ENCODE measurements around the gene DUSP21. TPM values are rescaled to one million over a fixed set of nuclear protein-coding genes. Genes with fewer than 3 reads are reported as not detected.
A peak's percentile ranks its signal among the peaks of the same experiment; 100 is the strongest.

DUSP21 gene
- total RNA-seq: not detected in 3 replicates

DNA sequence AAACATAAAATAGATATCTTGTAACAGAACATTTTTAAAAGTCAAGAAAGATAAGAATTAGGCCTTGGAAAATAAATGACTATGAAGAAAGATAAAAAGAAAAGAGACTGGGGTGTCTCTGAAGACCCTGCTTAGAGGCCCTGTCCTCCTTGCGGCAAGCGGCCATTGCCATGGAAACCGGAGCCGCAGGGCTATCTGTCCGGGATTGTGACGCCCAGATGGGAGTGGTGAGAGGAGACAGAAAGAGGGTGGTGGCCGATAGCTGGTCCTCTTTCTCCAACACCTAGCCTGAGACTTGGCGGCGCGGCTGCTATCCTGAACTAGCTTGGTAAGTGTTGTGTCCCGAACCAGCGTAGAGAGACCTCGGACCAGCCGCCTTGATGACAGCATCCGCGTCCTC, at the start of gene DUSP21:
DUSP21 (plus strand) TSS at position 269 of the 400 bp plus-strand sequence; CDS start at position 381, 112 bp downstream.
- no peak for DNase-seq (ENCODE audit: low spot score in 2 of 2, unreplicated experiment in 2 of 2)
- Mint-ChIP-seq H3K36me3 (no peaks in the 10 kb centered on the region), H3K4me3 (no peak within 1 kb of the TSS), H3K27me3 (ENCODE audit: low read depth) (no peaks in the 10 kb centered on the region), H3K4me1 (no peaks in the 10 kb centered on the region), H3K27ac (peak within 1 kb of the TSS; percentile 2), H3K9me3 (peaks cover 30% of the 10 kb centered on the region)
- TF ChIP-seq, protein P1, sequence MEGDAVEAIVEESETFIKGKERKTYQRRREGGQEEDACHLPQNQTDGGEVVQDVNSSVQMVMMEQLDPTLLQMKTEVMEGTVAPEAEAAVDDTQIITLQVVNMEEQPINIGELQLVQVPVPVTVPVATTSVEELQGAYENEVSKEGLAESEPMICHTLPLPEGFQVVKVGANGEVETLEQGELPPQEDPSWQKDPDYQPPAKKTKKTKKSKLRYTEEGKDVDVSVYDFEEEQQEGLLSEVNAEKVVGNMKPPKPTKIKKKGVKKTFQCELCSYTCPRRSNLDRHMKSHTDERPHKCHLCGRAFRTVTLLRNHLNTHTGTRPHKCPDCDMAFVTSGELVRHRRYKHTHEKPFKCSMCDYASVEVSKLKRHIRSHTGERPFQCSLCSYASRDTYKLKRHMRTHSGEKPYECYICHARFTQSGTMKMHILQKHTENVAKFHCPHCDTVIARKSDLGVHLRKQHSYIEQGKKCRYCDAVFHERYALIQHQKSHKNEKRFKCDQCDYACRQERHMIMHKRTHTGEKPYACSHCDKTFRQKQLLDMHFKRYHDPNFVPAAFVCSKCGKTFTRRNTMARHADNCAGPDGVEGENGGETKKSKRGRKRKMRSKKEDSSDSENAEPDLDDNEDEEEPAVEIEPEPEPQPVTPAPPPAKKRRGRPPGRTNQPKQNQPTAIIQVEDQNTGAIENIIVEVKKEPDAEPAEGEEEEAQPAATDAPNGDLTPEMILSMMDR (IDR thresholded peaks at IDR 0.05; ENCODE audit: unreplicated experiment): no peak

DNA sequence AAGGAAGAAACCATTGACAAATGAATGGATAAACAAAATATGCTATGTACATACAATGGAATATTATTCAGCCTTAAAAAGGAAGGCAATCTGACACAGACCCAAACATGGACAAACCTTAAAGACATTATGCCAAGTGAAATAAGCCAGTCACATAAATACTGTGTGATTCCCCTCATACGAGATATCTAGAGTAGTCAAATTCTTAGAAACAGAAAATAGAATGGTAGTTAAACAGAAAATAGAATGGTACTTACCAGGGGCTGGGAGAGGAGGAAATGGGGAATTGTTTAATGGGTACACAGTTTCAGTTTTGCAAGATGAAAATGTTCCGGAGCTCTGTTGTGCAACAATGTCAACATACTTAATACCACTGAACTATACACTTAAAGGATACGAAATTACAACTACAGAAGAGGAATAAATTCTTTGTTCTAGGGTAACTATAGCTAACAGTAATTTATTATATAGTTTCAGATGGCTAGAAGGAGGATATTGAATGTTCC, 47.8 kb upstream of the DUSP21 start:
- H3K27ac Mint-ChIP-seq: no peak overlapping the region
- H3K27me3 Mint-ChIP-seq (ENCODE audit: low read depth): no peaks in the 10 kb centered on the region
- TF ChIP-seq, protein P1 (IDR thresholded peaks at IDR 0.05; ENCODE audit: unreplicated experiment): no peak
- no peak overlapping the region for H3K4me3 Mint-ChIP-seq
- peaks cover 19% of the 10 kb centered on the region for H3K9me3 Mint-ChIP-seq
- no peaks in the 10 kb centered on the region for H3K4me1 Mint-ChIP-seq
- no peak for DNase-seq (ENCODE audit: low spot score in 2 of 2, unreplicated experiment in 2 of 2)
- H3K36me3 Mint-ChIP-seq: no peaks in the 10 kb centered on the region

DNA sequence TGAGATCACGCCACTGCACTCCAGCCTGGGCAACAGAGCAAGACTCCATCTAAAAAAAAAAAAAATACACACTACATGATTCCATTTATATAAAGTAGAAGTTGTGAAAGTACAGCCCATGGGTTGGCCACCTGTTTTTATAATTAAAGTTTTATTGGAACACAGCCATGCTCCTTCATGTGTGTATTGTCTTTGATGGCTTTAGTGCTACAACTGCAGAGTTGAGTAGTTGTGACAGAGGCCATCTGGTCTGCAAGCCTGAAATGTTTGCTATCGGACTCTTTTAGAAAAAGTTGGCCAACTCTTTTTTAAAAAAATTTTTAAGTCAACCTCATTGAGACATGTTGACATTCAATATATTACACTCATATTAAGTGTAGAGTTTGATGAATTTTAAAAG, 41.2 kb upstream of the DUSP21 start:
- Mint-ChIP-seq H3K27ac (no peak overlapping the region), H3K4me1 (no peaks in the 10 kb centered on the region), H3K9me3 (peaks cover 8% of the 10 kb centered on the region), H3K27me3 (ENCODE audit: low read depth) (no peaks in the 10 kb centered on the region), H3K36me3 (no peaks in the 10 kb centered on the region), H3K4me3 (no peak overlapping the region)
- TF ChIP-seq, protein P1 (IDR thresholded peaks at IDR 0.05; ENCODE audit: unreplicated experiment): no peak
- DNase-seq (ENCODE audit: low spot score in 2 of 2, unreplicated experiment in 2 of 2): no peak

DNA sequence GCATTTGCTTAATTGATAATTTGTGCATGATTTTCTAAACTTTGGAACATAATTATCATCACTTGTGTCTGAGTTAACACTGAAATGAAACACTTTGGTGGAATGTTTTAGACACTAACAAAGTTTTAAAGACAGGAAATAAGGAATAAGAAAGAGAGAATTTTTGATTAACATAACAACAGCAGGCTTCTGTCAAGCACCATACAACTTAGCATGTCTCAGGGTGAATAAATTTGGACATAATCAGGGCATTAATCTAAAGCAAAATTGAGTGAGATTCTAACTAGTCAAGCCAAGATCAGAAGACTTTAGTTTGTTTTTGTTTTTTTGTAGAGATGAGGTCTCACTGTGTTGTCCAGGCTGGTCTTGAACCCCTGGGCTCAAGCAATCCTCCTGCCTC, 28.1 kb upstream of the DUSP21 start:
- TF ChIP-seq, protein P1 (IDR thresholded peaks at IDR 0.05; ENCODE audit: unreplicated experiment): no peak
- DNase-seq (ENCODE audit: low spot score in 2 of 2, unreplicated experiment in 2 of 2): no peak
- H3K36me3 Mint-ChIP-seq: no peaks in the 10 kb centered on the region
- no peaks in the 10 kb centered on the region for H3K27me3 Mint-ChIP-seq (ENCODE audit: low read depth)
- no peak overlapping the region for H3K4me3 Mint-ChIP-seq
- no peak overlapping the region for H3K27ac Mint-ChIP-seq
- H3K9me3 Mint-ChIP-seq: peaks cover 24% of the 10 kb centered on the region
- H3K4me1 Mint-ChIP-seq: no peaks in the 10 kb centered on the region

DNA sequence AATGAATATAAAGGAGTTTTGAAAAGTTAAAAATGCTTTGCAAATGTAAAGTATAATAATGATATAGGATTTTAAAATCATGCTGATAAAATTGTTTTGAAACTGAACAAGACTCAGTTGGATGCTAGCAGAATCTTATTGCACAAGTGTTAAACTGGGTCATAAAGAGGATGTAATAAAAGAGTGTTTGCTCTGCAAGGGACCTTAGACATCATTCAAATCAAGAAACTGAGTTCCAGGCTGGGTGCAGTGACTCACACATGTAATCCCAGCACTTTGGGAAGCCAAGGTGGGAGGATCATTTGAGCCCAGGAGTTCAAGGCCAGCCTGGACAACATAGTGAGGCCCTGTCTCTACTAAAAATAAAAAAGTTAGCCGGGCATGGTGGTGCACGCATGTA, 27.5 kb upstream of the DUSP21 start:
- Mint-ChIP-seq H3K9me3 (peaks cover 24% of the 10 kb centered on the region), H3K36me3 (no peaks in the 10 kb centered on the region), H3K4me1 (no peaks in the 10 kb centered on the region), H3K27me3 (ENCODE audit: low read depth) (no peaks in the 10 kb centered on the region), H3K4me3 (no peak overlapping the region), H3K27ac (no peak overlapping the region)
- no peak for DNase-seq (ENCODE audit: low spot score in 2 of 2, unreplicated experiment in 2 of 2)
- TF ChIP-seq, protein P1 (IDR thresholded peaks at IDR 0.05; ENCODE audit: unreplicated experiment): no peak

DNA sequence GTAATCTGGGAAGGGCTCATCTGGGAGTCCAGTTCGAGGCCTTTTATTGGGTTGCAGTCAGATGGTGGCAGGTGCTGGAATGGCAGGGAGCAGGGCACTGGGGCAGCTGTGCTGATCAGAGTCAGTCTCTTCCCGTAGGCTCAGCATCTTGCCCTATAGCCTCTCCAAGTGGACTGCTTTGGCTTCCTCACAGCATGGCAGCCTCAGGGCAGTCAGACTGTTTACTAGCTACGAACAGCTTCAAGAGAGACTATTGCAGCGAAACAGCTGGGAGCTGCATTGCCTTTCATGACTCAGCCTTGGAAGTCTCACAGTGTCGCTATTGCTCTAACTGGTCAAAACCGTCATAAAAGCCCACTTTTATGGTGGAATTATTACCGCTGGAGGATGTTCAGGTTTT, 26.8 kb upstream of the DUSP21 start:
- H3K9me3 Mint-ChIP-seq: peaks cover 26% of the 10 kb centered on the region
- TF ChIP-seq, protein P1 (IDR thresholded peaks at IDR 0.05; ENCODE audit: unreplicated experiment): no peak

More for the DNA sequence above, 26.8 kb upstream of the DUSP21 start:
- H3K36me3 Mint-ChIP-seq: no peaks in the 10 kb centered on the region
- H3K4me3 Mint-ChIP-seq: no peak overlapping the region
- no peaks in the 10 kb centered on the region for H3K4me1 Mint-ChIP-seq
- no peak for DNase-seq (ENCODE audit: low spot score in 2 of 2, unreplicated experiment in 2 of 2)
- H3K27me3 Mint-ChIP-seq (ENCODE audit: low read depth): no peaks in the 10 kb centered on the region
- H3K27ac Mint-ChIP-seq: no peak overlapping the region
